ENCODE results near the gene NADK2.

Gene NADK2

DNA sequence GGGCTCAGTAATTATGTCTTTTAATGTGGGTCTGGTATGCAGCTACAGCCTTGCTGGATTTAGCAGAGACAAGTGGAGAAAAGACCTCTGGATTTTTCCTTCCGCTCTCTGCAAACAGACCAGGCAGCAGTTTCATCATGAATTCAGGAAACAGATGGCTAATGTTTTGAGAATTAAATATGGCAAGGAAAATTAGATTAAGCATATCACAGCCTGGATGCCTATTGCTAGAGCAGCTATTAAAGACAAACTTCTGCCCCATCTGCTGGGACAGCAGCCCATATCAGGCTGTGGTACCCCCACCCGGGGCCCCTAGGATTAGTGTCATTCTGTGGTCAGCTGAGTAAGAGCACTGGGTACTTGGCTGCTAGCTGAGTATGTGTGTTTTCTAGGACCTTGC lies 83.6 kb downstream of the NADK2 start:
- in situ Hi-C loops (cut with MboI; ENCODE audit: low pct_unique_long_range_greater_than_20kb, low sequenced_read_pairs, unreplicated experiment), result no loop called here
- TF ChIP-seq, protein P1, sequence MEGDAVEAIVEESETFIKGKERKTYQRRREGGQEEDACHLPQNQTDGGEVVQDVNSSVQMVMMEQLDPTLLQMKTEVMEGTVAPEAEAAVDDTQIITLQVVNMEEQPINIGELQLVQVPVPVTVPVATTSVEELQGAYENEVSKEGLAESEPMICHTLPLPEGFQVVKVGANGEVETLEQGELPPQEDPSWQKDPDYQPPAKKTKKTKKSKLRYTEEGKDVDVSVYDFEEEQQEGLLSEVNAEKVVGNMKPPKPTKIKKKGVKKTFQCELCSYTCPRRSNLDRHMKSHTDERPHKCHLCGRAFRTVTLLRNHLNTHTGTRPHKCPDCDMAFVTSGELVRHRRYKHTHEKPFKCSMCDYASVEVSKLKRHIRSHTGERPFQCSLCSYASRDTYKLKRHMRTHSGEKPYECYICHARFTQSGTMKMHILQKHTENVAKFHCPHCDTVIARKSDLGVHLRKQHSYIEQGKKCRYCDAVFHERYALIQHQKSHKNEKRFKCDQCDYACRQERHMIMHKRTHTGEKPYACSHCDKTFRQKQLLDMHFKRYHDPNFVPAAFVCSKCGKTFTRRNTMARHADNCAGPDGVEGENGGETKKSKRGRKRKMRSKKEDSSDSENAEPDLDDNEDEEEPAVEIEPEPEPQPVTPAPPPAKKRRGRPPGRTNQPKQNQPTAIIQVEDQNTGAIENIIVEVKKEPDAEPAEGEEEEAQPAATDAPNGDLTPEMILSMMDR (IDR thresholded peaks at IDR 0.05; ENCODE audit: extremely low read depth, insufficient read depth, missing control alignments), result no peak
- DNase-seq (ENCODE audit: low spot score), result no peak

DNA sequence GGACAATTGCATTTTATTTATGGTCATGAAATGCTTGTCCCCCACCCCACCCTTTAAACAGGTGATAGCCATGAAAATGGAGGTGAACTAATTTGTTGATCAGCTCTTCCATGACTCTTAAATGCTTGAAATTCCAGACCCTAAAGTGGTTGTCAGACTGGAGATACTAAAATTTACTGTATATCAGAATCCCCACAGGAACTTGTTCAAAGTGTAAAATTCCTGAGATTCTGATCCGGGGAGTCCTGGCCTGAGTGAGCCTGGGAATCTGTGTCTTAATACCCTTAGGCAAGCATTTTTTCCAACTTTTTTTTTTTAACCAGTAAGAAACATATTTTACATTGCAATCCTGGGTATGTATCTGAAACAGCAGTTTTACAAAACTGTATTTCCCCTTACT lies 85.1 kb downstream of the NADK2 start:
- DNase-seq (ENCODE audit: low spot score), result no peak
- TF ChIP-seq, protein P1 (IDR thresholded peaks at IDR 0.05; ENCODE audit: extremely low read depth, insufficient read depth, missing control alignments), result no peak
- in situ Hi-C loops (cut with MboI; ENCODE audit: low pct_unique_long_range_greater_than_20kb, low sequenced_read_pairs, unreplicated experiment), result no loop called here

- TF ChIP-seq, protein P1 (IDR thresholded peaks at IDR 0.05; ENCODE audit: extremely low read depth, insufficient read depth, missing control alignments), result no peak
- in situ Hi-C loops (cut with MboI; ENCODE audit: low pct_unique_long_range_greater_than_20kb, low sequenced_read_pairs, unreplicated experiment), result no loop called here
- DNase-seq (ENCODE audit: low spot score), result no peak
Measured at GRCh38 chr5:36156121-36156601, 85.6 kb downstream of the NADK2 start.

DNA sequence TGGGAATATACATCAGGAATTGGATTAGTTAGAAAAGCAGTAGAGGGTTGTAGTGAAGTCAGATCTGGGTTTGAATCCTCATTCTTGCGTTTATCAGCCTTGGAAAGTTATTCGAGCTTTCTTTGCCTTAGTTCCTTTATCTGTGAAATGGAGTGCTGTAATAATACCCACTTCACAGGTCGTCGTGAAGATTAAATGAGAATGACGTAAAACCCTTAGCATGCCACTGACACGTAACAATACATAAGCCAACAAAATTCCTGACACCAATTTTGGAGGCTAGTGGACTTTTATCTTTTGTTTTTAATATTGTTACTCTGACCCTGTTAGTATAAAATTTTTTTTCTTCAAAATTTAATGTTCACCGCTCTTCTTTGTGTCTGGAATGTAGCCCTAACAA lies 86.4 kb downstream of the NADK2 start:
- no peak for DNase-seq (ENCODE audit: low spot score)
- TF ChIP-seq, protein P1 (IDR thresholded peaks at IDR 0.05; ENCODE audit: extremely low read depth, insufficient read depth, missing control alignments), result no peak
- in situ Hi-C loops (cut with MboI; ENCODE audit: low pct_unique_long_range_greater_than_20kb, low sequenced_read_pairs, unreplicated experiment), result no loop called here

- in situ Hi-C loops (cut with MboI; ENCODE audit: low pct_unique_long_range_greater_than_20kb, low sequenced_read_pairs, unreplicated experiment), result no loop called here
- DNase-seq (ENCODE audit: low spot score), result no peak
- TF ChIP-seq, protein P1 (IDR thresholded peaks at IDR 0.05; ENCODE audit: extremely low read depth, insufficient read depth, missing control alignments), result no peak
Measured at GRCh38 chr5:36153726-36154125, 88.0 kb downstream of the NADK2 start.

DNA sequence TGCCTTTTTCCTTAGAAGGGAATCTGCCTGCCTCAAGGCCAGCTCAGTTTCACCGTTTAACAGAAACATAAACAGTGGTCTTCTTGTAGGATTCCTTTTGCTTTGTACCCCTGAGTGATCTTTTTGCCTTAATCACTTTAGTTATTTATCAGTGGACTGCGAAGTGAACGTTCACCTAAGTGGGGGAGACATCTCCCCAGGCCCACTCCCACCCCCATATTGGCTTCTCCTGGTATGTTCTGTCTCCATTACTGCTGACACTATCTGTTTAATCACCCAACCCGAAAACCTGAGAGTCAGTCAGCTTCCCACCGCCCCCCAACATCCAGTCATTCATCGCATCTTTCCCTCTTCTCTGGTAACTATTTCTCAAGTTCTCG lies 88.4 kb downstream of the NADK2 start:
- in situ Hi-C loops (cut with MboI; ENCODE audit: low pct_unique_long_range_greater_than_20kb, low sequenced_read_pairs, unreplicated experiment), result no loop called here
- no peak for DNase-seq (ENCODE audit: low spot score)
- TF ChIP-seq, protein P1 (IDR thresholded peaks at IDR 0.05; ENCODE audit: extremely low read depth, insufficient read depth, missing control alignments), result no peak

All from GM13977 (cell line).